Measurements from ENCODE around the gene CRBN.
A peak's percentile ranks its signal among the peaks of the same experiment; 100 is the strongest.

CRBN gene

GRCh38 chr3:3170998-3171397 is 8.5 kb downstream of the CRBN start:
- peak; percentile 42 for DNase-seq (ENCODE audit: low spot score)

GRCh38 chr3:3165650-3166049 is 13.8 kb downstream of the CRBN start:
- no peak for DNase-seq (ENCODE audit: low spot score)

GRCh38 chr3:3165241-3165640 is 14.2 kb downstream of the CRBN start:
- no peak for DNase-seq (ENCODE audit: low spot score)

GRCh38 chr3:3160826-3161225 is 18.7 kb downstream of the CRBN start:
- no peak for DNase-seq (ENCODE audit: low spot score)

GRCh38 chr3:3157484-3157883 is 22.0 kb downstream of the CRBN start:
- no peak for DNase-seq (ENCODE audit: low spot score)

- peak; percentile 14 for DNase-seq (ENCODE audit: low spot score)
Measured at GRCh38 chr3:3154879-3155610, 24.4 kb downstream of the CRBN start.

GRCh38 chr3:3151513-3151912 is 28.0 kb downstream of the CRBN start:
- DNase-seq (ENCODE audit: low spot score): no peak

GRCh38 chr3:3149560-3149959 is 29.9 kb downstream of the CRBN start:
- no peak for DNase-seq (ENCODE audit: low spot score)

GRCh38 chr3:3145831-3146230 is 33.7 kb downstream of the CRBN start:
- DNase-seq (ENCODE audit: low spot score): no peak

- no peak for DNase-seq (ENCODE audit: low spot score)
Measured at GRCh38 chr3:3141939-3142338, 37.6 kb downstream of the CRBN start.

- no peak for DNase-seq (ENCODE audit: low spot score)
Measured at GRCh38 chr3:3137526-3137925, 42.0 kb downstream of the CRBN start.

GRCh38 chr3:3134750-3135448 is 44.6 kb downstream of the CRBN start:
- peak; percentile 55 for DNase-seq (ENCODE audit: low spot score)

- DNase-seq (ENCODE audit: low spot score): no peak
Measured at GRCh38 chr3:3133500-3133899, 46.0 kb downstream of the CRBN start.

- no peak for DNase-seq (ENCODE audit: low spot score)
Measured at GRCh38 chr3:3129579-3129978, 49.9 kb downstream of the CRBN start.

GRCh38 chr3:3127432-3128010 is 52.0 kb downstream of the CRBN start:
- peak; percentile 13 for DNase-seq (ENCODE audit: low spot score)

GRCh38 chr3:3126477-3127431 is 52.7 kb downstream of the CRBN start, which contains the start of gene TRNT1:
Gene TRNT1 (plus strand): TSS chr3:3126940. CDS start chr3:3129041, 2,101 bp downstream.
- DNase-seq (ENCODE audit: low spot score): peak; percentile 93

- DNase-seq (ENCODE audit: low spot score): no peak
Measured at GRCh38 chr3:3125977-3126376, 53.5 kb downstream of the CRBN start.

- no peak for DNase-seq (ENCODE audit: low spot score)
Measured at GRCh38 chr3:3119393-3119851, 60.1 kb downstream of the CRBN start.

GRCh38 chr3:3117651-3118050 is 61.8 kb downstream of the CRBN start:
- DNase-seq (ENCODE audit: low spot score): no peak

GRCh38 chr3:3113042-3113709 is 66.3 kb downstream of the CRBN start:
- no peak for DNase-seq (ENCODE audit: low spot score)

GRCh38 chr3:3110749-3111361 is 68.6 kb downstream of the CRBN start:
- no peak for DNase-seq (ENCODE audit: low spot score)

All from kidney tubule cell (primary cell).